Measurements from ENCODE around the gene PPP2R2D. TPM values are rescaled to one million over a fixed set of nuclear protein-coding genes. Genes with fewer than 3 reads are reported as not detected.

The PPP2R2D gene
- total RNA-seq, 1 experiment from 2014 or later = 40.3 TPM

DNA sequence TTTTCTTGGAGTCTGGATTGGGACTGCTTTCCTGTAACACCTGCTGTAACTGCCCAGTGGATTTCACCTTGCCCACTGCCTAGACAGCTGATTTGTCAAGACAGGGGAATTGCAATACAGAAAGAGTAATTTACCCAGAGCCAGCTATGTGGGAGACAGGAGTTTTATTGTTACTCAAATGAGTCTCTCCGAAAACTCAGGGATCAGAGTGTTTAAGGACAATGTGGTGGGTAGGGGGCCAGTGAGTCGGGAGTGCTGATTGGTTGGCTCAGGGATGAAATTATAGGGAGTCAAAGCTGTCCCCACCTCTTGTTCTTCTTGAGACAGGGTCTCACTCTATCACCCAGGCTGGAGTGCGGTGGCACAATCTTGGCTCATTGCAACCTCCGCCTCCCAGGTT is 106.2 kb downstream of the PPP2R2D start:
- Histone ChIP-seq H3F3A (ENCODE audit: low read length, unreplicated experiment) (no peaks in the 10 kb centered on the region), H3K4me3 (ENCODE audit: low read length) (no peak overlapping the region), H3K4me1 (ENCODE audit: insufficient read depth, low read length) (no peaks in the 10 kb centered on the region), H3K79me2 (ENCODE audit: low read length) (no peaks in the 10 kb centered on the region), H4K20me1 (ENCODE audit: low read length) (no peaks in the 10 kb centered on the region), H3K9me3 (ENCODE audit: low read length) (no peaks in the 10 kb centered on the region), H3K36me3 (ENCODE audit: low read depth, low read length) (no peaks in the 10 kb centered on the region), H3K4me2 (ENCODE audit: low read length) (no peak overlapping the region), H3K9me2 (replicated peaks; ENCODE audit: low read length) (no peaks in the 10 kb centered on the region), H3K27ac (ENCODE audit: low read length) (no peak overlapping the region), H2AFZ (ENCODE audit: low read length) (no peak overlapping the region), H3K9ac (ENCODE audit: low read length) (no peak overlapping the region), H3K27me3 (ENCODE audit: low read length) (peaks cover 25% of the 10 kb centered on the region)
- ATAC-seq (no peak), DNase-seq (no peak)
- intact Hi-C loops (cut with micrococcal nuclease) = no loop called here
- no TSS peak for BruUV-seq (replicated peaks)
- ChIA-PET CTCF (no interaction called here), POLR2A (ENCODE audit: unreplicated experiment) (no interaction called here)
- TF ChIP-seq, protein P1, sequence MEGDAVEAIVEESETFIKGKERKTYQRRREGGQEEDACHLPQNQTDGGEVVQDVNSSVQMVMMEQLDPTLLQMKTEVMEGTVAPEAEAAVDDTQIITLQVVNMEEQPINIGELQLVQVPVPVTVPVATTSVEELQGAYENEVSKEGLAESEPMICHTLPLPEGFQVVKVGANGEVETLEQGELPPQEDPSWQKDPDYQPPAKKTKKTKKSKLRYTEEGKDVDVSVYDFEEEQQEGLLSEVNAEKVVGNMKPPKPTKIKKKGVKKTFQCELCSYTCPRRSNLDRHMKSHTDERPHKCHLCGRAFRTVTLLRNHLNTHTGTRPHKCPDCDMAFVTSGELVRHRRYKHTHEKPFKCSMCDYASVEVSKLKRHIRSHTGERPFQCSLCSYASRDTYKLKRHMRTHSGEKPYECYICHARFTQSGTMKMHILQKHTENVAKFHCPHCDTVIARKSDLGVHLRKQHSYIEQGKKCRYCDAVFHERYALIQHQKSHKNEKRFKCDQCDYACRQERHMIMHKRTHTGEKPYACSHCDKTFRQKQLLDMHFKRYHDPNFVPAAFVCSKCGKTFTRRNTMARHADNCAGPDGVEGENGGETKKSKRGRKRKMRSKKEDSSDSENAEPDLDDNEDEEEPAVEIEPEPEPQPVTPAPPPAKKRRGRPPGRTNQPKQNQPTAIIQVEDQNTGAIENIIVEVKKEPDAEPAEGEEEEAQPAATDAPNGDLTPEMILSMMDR (conservative IDR thresholded peaks at IDR 0.05; ENCODE audit: low read depth, low read length) = no peak
- TF ChIP-seq EZH2phosphoT487 (IDR thresholded peaks at IDR 0.05; ENCODE audit: borderline replicate concordance, low read length) (no peak), EZH2 (IDR thresholded peaks at IDR 0.05; ENCODE audit: low read length, unreplicated experiment) (no peak)

DNA sequence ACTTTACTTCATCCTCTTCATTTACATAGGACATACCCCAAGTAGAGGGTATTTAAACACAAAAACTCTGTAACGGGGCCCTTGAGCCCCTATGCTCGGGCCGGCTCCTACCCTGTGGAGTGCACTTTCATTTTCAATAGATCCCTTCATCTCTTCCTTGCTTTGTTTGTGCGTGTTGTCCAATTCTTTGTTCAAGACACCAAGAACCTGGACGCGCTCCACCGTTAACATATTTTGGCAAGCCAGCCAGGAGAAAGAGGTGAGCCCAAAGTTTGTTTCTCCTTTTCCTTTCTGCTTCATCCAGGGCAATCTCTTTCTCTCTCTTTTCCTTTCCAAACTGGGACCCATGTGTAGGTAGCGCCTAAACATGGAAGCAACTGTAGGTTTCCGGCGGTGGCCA is 106.9 kb downstream of the PPP2R2D start:
- Histone ChIP-seq H3F3A (ENCODE audit: low read length, unreplicated experiment) (no peaks in the 10 kb centered on the region), H3K4me3 (ENCODE audit: low read length) (no peak overlapping the region), H3K9ac (ENCODE audit: low read length) (no peak overlapping the region), H2AFZ (ENCODE audit: low read length) (no peak overlapping the region), H3K36me3 (ENCODE audit: low read depth, low read length) (no peaks in the 10 kb centered on the region), H3K9me2 (replicated peaks; ENCODE audit: low read length) (no peaks in the 10 kb centered on the region), H4K20me1 (ENCODE audit: low read length) (no peaks in the 10 kb centered on the region), H3K4me1 (ENCODE audit: insufficient read depth, low read length) (no peaks in the 10 kb centered on the region), H3K9me3 (ENCODE audit: low read length) (no peaks in the 10 kb centered on the region), H3K4me2 (ENCODE audit: low read length) (no peak overlapping the region), H3K27me3 (ENCODE audit: low read length) (peaks cover 28% of the 10 kb centered on the region), H3K79me2 (ENCODE audit: low read length) (no peaks in the 10 kb centered on the region), H3K27ac (ENCODE audit: low read length) (no peak overlapping the region)
- ATAC-seq (no peak), DNase-seq (no peak)
- intact Hi-C loops (cut with micrococcal nuclease) = no loop called here
- ChIA-PET CTCF (no interaction called here), POLR2A (ENCODE audit: unreplicated experiment) (no interaction called here)
- BruUV-seq (replicated peaks) = no TSS peak
- TF ChIP-seq EZH2phosphoT487 (IDR thresholded peaks at IDR 0.05; ENCODE audit: borderline replicate concordance, low read length) = no peak
- TF ChIP-seq EZH2 (IDR thresholded peaks at IDR 0.05; ENCODE audit: low read length, unreplicated experiment) = no peak
- TF ChIP-seq, protein P1 (conservative IDR thresholded peaks at IDR 0.05; ENCODE audit: low read depth, low read length) = no peak

Other genes with a start within 250 kb of the PPP2R2D start
- gene BNIP3, start 80.9 kb downstream of the PPP2R2D start, total RNA-seq (2014; rRNA removed) = 197 and 225 TPM in 2 replicates
- 0.92 and 1.0 TPM in 2 replicates for gene JAKMIP3, start 164.9 kb downstream of the PPP2R2D start, total RNA-seq (2014; rRNA removed)

Measured in PC-3 (cell line).